Measurements from ENCODE around the gene MTMR11. TPM values are rescaled to one million over a fixed set of nuclear protein-coding genes. Genes with fewer than 3 reads are reported as not detected.

The MTMR11 gene
- total and polyA plus RNA-seq, 2 donors (not counting 1 experiment from before 2014, with no cell fraction given): 14.0 to 17.5 TPM

DNA sequence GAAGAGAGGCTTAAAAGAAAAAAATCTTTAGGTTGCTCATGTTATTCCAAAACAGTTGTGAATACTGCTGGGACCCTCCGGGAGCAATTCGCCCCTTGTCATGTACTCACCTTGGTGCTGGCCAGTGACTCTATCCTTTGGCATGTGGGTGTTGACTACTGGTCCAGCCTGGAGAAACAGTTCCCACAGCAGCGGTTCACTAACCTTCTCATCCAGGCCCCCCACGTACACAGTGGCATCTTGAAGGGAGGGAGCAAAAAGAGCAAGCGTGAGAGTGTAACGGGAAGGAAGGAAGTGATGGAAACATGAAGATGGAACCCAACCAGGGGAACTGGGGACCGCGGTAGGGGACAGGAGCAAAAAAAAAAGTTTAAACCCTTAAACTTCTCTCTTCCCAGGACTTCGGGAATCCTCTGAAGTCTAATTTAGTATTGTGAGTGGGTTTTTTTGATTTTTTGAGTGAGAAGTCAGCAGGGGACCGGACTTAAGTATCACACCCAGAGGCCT lies 9.6 kb downstream of the MTMR11 start:
- TF ChIP-seq, protein P1, sequence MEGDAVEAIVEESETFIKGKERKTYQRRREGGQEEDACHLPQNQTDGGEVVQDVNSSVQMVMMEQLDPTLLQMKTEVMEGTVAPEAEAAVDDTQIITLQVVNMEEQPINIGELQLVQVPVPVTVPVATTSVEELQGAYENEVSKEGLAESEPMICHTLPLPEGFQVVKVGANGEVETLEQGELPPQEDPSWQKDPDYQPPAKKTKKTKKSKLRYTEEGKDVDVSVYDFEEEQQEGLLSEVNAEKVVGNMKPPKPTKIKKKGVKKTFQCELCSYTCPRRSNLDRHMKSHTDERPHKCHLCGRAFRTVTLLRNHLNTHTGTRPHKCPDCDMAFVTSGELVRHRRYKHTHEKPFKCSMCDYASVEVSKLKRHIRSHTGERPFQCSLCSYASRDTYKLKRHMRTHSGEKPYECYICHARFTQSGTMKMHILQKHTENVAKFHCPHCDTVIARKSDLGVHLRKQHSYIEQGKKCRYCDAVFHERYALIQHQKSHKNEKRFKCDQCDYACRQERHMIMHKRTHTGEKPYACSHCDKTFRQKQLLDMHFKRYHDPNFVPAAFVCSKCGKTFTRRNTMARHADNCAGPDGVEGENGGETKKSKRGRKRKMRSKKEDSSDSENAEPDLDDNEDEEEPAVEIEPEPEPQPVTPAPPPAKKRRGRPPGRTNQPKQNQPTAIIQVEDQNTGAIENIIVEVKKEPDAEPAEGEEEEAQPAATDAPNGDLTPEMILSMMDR (conservative IDR thresholded peaks at IDR 0.05 in 1 of 2, IDR thresholded peaks at IDR 0.05 in 1 of 2; ENCODE audit: low read depth in 1 of 2, low read length in 2 of 2): no peak
- TF ChIP-seq EZH2 (IDR thresholded peaks at IDR 0.05; ENCODE audit: low read length, missing control alignments): no peak
- Histone ChIP-seq H3K4me3 (replicated peaks in 1 of 4; ENCODE audit: control extremely low read depth in 1 of 4, insufficient read depth in 1 of 4, low read depth in 3 of 4, low read length in 4 of 4) (peak overlapping the region; percentile 40 to 85 (median 78)), H3K36me3 (ENCODE audit: control insufficient read depth, insufficient read depth, low read length) (peaks cover 22% of the 10 kb centered on the region), H3K79me2 (ENCODE audit: control insufficient read depth, insufficient read depth, low read length) (peaks cover 28% of the 10 kb centered on the region), H3K9ac (ENCODE audit: insufficient read depth, low read length) (peak overlapping the region; percentile 83), H3K9me3 (ENCODE audit: control insufficient read depth, insufficient read depth, low read depth, low read length) (no peaks in the 10 kb centered on the region), H2AFZ (ENCODE audit: low read length) (no peak overlapping the region), H3K4me1 (ENCODE audit: control insufficient read depth, extremely low read depth, insufficient read depth, low read length) (peaks cover 10% of the 10 kb centered on the region), H3K27me3 (ENCODE audit: control insufficient read depth, insufficient read depth, low read length) (no peaks in the 10 kb centered on the region), H3K4me2 (ENCODE audit: extremely low read depth, insufficient read depth, low read length) (peak overlapping the region; percentile 67), H3K27ac (ENCODE audit: insufficient read depth, low read length) (peak overlapping the region; percentile 93), H4K20me1 (ENCODE audit: control insufficient read depth, extremely low read depth, insufficient read depth, low read length) (no peaks in the 10 kb centered on the region)
- DNase-seq (ENCODE audit: low read depth in 2 of 2): peak in 1 of 2 donors; percentile 34

DNA sequence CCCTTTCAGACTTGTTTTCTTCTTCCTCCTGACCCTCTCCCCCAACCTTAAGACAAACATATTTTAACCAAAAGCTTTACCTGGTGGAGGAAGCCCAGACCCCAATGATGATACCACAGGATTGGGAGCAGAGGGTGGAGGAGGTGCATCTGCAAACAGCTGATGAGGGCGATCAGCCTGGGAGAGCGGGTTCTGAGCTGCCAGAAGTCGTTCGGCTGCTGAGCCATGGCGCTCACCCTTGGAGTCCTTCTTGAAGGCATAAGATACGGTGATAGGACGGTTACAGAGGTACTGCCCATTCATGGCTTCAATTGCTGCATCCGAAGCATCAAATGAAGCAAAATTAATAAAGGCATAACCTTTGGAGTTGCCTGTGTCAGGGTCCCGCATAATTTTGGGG lies 10.4 kb downstream of the MTMR11 start:
- Histone ChIP-seq H3K4me2 (ENCODE audit: extremely low read depth, insufficient read depth, low read length) (peak overlapping the region; percentile 67), H3K9ac (ENCODE audit: insufficient read depth, low read length) (no peak overlapping the region), H3K9me3 (ENCODE audit: control insufficient read depth, insufficient read depth, low read depth, low read length) (no peaks in the 10 kb centered on the region), H3K36me3 (ENCODE audit: control insufficient read depth, insufficient read depth, low read length) (peaks cover 22% of the 10 kb centered on the region), H3K4me3 (replicated peaks in 1 of 4; ENCODE audit: control extremely low read depth in 1 of 4, insufficient read depth in 1 of 4, low read depth in 3 of 4, low read length in 4 of 4) (peak overlapping the region in 2 of 4 experiments; percentile 79 to 85), H3K79me2 (ENCODE audit: control insufficient read depth, insufficient read depth, low read length) (peaks cover 28% of the 10 kb centered on the region), H3K27me3 (ENCODE audit: control insufficient read depth, insufficient read depth, low read length) (no peaks in the 10 kb centered on the region), H3K4me1 (ENCODE audit: control insufficient read depth, extremely low read depth, insufficient read depth, low read length) (peaks cover 10% of the 10 kb centered on the region), H4K20me1 (ENCODE audit: control insufficient read depth, extremely low read depth, insufficient read depth, low read length) (no peaks in the 10 kb centered on the region), H2AFZ (ENCODE audit: low read length) (no peak overlapping the region), H3K27ac (ENCODE audit: insufficient read depth, low read length) (no peak overlapping the region)
- TF ChIP-seq, protein P1 (conservative IDR thresholded peaks at IDR 0.05 in 1 of 2, IDR thresholded peaks at IDR 0.05 in 1 of 2; ENCODE audit: low read depth in 1 of 2, low read length in 2 of 2): no peak
- TF ChIP-seq EZH2 (IDR thresholded peaks at IDR 0.05; ENCODE audit: low read length, missing control alignments): no peak
- DNase-seq (ENCODE audit: low read depth in 2 of 2): no peak

GRCh38 chr1:149925751-149926150 lies 10.9 kb downstream of the MTMR11 start:
- TF ChIP-seq EZH2 (IDR thresholded peaks at IDR 0.05; ENCODE audit: low read length, missing control alignments): no peak
- TF ChIP-seq, protein P1 (conservative IDR thresholded peaks at IDR 0.05 in 1 of 2, IDR thresholded peaks at IDR 0.05 in 1 of 2; ENCODE audit: low read depth in 1 of 2, low read length in 2 of 2): no peak
- Histone ChIP-seq H3K27me3 (ENCODE audit: control insufficient read depth, insufficient read depth, low read length) (no peaks in the 10 kb centered on the region), H2AFZ (ENCODE audit: low read length) (no peak overlapping the region), H3K4me1 (ENCODE audit: control insufficient read depth, extremely low read depth, insufficient read depth, low read length) (peaks cover 10% of the 10 kb centered on the region), H3K36me3 (ENCODE audit: control insufficient read depth, insufficient read depth, low read length) (peaks cover 22% of the 10 kb centered on the region), H3K4me2 (ENCODE audit: extremely low read depth, insufficient read depth, low read length) (peak overlapping the region; percentile 67), H3K9ac (ENCODE audit: insufficient read depth, low read length) (no peak overlapping the region), H3K27ac (ENCODE audit: insufficient read depth, low read length) (no peak overlapping the region), H3K9me3 (ENCODE audit: control insufficient read depth, insufficient read depth, low read depth, low read length) (no peaks in the 10 kb centered on the region), H3K4me3 (replicated peaks in 1 of 4; ENCODE audit: control extremely low read depth in 1 of 4, insufficient read depth in 1 of 4, low read depth in 3 of 4, low read length in 4 of 4) (peak overlapping the region in 1 of 4 experiments; percentile 7), H3K79me2 (ENCODE audit: control insufficient read depth, insufficient read depth, low read length) (peaks cover 28% of the 10 kb centered on the region), H4K20me1 (ENCODE audit: control insufficient read depth, extremely low read depth, insufficient read depth, low read length) (no peaks in the 10 kb centered on the region)
- no peak for DNase-seq (ENCODE audit: low read depth in 2 of 2)
